Fibroblast of pulmonary artery (primary cell): ENCODE measurements around the gene PPP1R3E.

Experiments
- DNase-seq: peaks from one replicate; pipeline ENCODE4 v3.0.0-alpha.2; 2010; ENCODE audit warnings: low read depth
- H3K4me3 ChIP-seq: replicated peaks from 2 replicates; pipeline ENCODE4 v1.5.1; 2011; ENCODE audit warnings: low read depth, mild to moderate bottlenecking, control low read depth, low read length, moderate library complexity
- CTCF ChIP-seq: IDR thresholded peaks from 2 replicates; pipeline ENCODE4 v1.5.1; 2011; ENCODE audit warnings: mild to moderate bottlenecking, control low read depth, low read length, inconsistent platforms; ENCODE audit errors: missing control alignments

PPP1R3E gene

GRCh38 chr14:23346693-23347405, 44.2 kb upstream of the PPP1R3E start:
- no peak overlapping the region for H3K4me3 ChIP-seq
- DNase-seq, result no peak
- no peak for TF ChIP-seq CTCF

- no peak for TF ChIP-seq CTCF
- no peak overlapping the region for H3K4me3 ChIP-seq
- DNase-seq, result no peak
These were observed 43.5 kb upstream of the PPP1R3E start for GRCh38 chr14:23345987-23346692.

GRCh38 chr14:23344481-23344880, 41.8 kb upstream of the PPP1R3E start:
- TF ChIP-seq CTCF, result no peak
- no peak for DNase-seq
- H3K4me3 ChIP-seq, result no peak overlapping the region

- no peak for DNase-seq
- TF ChIP-seq CTCF, result no peak
These were observed 37.0 kb upstream of the PPP1R3E start for GRCh38 chr14:23339506-23340268.

GRCh38 chr14:23335623-23336022, 33.0 kb upstream of the PPP1R3E start:
- TF ChIP-seq CTCF, result no peak
- no peak for DNase-seq
- H3K4me3 ChIP-seq, result no peak overlapping the region

More at GRCh38 chr14:23339506-23340268, 37.0 kb upstream of the PPP1R3E start:
- H3K4me3 ChIP-seq, result no peak overlapping the region

GRCh38 chr14:23327947-23328744, 25.5 kb upstream of the PPP1R3E start:
- H3K4me3 ChIP-seq, result no peak overlapping the region
- peak; percentile 91 for TF ChIP-seq CTCF
- DNase-seq, result peak; percentile 86
